ENCODE measurements around the gene CBX3.
A peak's percentile ranks its signal among the peaks of the same experiment; 100 is the strongest.
"Not testable (repeated sequence)": the region's sequence is repeated elsewhere in the genome, so short reads cannot be mapped to it uniquely, and the experiment has no call there.

Gene CBX3

DNA sequence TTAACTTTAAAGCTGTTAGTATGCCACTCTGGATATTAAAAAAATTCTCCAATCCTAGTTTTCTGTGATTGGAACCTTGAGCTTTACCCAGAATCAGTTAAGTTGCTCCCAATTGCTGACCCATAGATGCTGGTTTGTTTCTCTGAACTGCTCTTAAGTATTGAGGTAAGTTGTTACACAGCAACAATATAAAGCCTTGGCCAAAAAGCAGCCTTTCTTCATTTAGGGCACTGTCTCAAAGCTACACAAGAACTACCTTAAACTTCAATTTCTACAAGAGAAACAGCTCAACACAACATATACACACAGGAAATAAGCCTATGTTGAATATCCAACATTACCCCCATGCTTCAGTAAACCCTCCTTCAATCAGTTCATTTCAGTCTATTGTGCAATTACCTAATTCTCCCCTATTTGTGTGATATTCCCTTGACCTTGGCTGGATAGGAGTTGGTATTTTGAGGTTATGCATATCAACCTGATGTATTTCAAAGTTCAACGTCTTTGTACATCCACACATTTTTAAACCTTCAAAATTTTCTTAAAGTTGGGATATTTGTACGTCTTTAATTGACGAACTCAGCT is 12.5 kb upstream of the CBX3 start:
- DNase-seq, result peak; percentile 36

- no peak for DNase-seq
Observed at GRCh38 chr7:26189697-26190096, 11.8 kb upstream of the CBX3 start.

GRCh38 chr7:26190417-26190869 is 11.1 kb upstream of the CBX3 start:
- DNase-seq, result no peak

- no peak for DNase-seq
Observed at GRCh38 chr7:26191233-26191973, 10.1 kb upstream of the CBX3 start.

DNA sequence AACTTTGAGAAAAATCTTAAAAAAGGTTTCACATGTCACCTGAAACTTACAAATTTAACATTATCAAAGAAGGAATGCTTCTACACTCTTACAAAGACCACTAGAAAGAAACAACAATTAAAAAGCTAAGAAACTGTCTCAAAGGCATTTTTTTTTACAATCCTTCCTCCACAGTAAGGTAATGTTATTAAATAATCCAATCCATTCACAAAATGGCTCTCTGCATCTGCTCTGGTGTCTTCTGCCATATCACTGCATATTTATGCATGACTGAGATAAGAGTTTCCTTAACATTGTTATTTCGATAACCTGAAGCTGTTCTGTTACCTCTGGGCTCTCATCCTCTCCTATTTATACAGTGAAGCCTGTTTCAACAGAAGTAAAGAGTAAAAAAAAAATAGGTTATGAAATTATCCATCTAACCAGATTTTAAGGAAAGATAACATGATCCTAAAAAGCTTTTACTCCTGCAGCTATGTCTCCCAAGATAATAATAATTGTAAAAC is 9.5 kb upstream of the CBX3 start:
- no peak for DNase-seq

GRCh38 chr7:26192485-26193087 is 9.0 kb upstream of the CBX3 start:
- DNase-seq, result no peak

DNA sequence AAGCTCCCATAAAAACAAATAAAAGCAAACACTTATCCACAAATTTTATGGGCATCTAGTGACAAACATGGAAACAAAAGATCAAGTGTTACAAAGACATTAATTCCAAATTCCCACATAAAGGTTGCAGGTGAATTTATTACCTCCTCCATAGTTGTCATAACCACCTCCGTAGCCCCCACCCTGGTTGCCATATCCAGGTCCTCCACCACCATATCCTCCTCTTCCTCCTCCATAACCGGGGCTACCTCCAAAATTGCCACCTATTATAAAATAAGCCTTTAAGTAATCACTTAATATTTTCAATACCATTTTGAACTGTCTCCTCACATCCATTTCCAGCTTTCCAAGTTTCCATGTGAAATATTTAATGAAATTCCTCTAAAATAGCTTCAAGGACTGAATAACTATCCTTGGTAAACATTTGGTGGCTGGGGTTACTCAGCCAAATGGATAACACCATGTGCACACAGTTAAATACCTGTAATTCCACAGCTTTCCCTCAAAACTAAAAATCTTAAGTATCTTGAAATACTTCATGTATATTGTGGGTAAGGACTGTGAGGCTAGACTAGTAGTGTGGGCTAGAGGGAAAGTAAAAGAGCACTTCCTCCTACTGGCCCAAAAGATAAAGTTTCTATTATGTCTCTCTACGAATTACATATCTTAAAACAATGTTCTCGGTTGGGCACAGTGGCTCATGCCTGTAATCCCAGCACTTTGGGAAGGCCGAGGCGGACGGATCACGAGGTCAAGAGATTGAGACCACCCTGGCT is 7.9 kb upstream of the CBX3 start:
- peak; percentile 14 for DNase-seq

DNA sequence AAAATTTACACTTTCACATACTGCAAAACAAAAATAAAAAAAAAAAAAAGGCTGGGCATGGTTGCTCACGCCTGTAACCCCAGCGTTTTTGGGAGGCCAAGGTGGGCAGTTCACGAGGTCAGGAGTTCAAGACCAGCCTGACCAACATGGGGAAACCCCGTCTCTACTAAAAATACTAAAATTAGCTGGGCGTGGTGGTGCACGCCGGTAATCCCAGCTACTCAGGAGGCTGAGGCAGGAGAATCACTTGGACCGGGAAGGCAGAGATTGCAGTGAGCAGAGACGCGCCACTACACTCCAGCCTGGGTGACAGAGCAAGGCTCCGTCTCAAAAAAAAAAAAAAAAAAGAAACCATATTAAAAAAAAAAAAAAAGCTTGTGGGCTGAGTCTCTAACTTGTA is 6.8 kb upstream of the CBX3 start:
- not testable (repeated sequence) for DNase-seq

DNA sequence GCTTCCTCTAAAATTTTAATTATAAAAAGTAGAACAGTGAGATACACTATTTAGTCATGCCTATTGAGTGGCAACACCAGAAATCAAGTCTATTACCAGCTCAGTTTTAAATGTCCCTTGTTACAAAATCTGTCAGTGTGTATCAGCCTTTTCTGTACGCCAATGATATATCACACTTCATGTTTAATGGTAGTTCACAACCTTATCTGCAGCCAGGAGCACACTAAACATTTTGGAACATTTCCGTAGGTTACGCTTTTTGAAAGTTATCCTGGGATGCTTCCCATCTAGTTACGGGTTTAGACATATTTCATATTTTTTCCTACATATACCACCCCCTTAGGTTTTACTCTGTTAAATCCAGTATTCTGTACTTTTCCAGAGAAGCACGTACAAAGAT is 6.4 kb upstream of the CBX3 start:
- DNase-seq, result no peak

DNA sequence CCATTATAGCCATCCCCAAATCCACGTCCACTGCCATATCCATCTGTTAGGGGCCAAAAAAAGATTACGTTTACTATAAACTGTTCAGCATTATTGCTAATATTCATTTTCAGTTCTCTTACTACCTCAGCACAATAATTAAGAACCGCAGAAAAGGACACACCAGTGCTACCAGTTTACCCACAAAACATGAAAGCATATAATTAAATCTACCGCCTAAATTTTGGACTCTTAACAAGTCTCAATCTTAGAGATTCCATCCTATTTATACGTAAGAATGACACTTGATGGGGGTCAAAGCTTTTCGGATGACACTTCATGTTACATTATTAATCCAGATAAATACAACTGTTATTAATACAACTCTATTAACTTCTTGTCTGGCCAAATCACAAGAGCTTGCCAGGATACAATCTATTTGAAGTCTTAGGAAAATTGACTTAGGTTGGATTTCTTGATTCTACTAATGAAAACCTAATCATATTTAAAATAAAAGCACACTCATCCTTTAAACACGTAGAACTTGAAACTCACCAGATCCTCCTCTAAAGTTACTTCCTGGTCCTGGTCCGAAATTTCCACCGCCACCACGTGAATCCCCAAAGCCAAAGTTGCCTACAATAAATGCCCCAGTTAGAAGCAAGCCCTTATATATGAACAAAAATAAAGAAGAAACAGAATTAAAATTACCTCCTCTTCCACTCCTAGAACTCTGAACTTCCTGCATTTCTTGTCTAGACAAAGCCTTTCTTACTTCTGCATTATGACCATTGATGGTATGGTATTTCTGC is 5.5 kb upstream of the CBX3 start:
- no peak for DNase-seq

GRCh38 chr7:26197153-26198115 is 4.1 kb upstream of the CBX3 start:
- DNase-seq, result peak; percentile 27

DNA sequence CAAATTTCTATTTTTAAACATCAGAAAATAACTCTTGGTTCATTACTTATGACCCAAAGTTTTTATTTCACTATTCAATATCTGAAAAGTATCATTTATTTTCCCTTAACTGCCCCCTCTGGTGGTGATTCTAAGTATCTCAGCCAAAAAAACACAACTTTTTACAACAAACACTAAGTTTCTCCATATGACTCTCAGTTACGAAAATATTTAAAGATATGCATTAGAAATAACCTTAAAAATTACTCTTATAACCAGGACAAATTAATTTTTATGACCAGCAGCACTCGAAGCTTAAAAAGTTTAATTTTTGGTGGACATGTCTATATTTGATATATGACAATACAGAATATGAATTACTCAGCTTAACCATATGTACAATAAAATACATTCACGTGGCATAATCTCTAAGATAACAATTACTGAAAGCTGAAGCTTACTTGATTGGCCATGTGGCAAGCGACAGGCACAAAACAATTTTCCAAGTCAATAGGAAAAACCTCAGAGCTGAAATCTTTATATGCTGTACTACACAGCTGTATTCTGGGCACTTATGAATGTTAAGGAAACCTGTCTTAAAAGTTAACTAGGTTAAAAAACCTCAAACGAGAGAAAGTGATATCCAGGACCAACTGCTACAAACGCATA is 3.3 kb upstream of the CBX3 start:
- peak; percentile 52 for DNase-seq

DNA sequence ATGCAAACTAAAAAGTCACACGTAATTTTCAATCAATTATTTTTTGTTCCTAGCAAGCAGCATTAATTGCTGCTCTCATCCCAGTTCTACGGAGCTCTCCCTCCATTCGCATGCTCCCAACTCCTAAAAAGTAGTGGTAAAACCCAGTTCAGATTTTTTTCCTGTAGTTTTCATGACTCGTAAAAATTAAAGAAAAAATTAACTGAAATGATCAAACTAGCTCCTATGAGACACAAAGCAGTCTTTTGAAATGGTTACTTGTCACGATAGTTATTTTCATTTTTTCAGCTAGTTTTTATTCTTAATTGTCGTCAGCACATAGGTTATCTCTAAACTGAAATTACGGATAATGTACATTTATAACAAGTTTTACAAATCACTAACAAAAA is 2.8 kb upstream of the CBX3 start:
- peak; percentile 52 for DNase-seq

DNA sequence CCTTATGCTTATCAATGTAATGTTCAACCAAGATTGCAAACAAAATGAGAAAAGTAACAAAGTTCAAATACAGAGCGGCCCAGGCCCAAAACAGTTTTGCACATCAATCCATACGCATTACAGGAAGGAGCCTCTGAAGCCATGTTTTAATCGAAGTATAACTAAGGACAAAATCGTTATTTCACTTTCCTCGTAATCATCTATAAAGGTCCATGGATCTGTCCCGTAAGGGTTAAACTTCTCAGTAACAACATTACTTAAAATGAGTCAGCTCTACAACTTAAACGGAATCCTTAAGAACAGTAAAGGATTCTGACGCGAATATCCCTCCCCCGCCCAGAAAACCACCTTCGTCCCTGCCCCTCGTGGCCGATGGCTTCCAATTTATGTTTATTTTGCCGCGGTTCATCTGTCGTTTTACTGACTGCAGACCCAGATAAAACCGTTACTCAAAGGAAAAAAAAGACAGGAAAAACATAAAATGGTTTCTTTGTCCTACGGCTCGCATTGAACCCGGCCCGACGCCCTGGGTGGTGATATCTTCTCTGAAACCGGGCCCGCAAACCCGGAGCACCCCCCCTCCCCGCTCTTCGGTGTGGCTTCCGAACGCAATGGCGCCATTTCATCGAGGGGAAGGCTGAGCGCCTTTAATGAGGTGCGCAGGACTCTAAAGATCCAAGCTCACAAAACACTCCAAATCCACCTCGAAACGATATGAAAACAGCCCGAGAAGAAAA is 2.1 kb upstream of the CBX3 start:
- DNase-seq, result peak; percentile 87

DNA sequence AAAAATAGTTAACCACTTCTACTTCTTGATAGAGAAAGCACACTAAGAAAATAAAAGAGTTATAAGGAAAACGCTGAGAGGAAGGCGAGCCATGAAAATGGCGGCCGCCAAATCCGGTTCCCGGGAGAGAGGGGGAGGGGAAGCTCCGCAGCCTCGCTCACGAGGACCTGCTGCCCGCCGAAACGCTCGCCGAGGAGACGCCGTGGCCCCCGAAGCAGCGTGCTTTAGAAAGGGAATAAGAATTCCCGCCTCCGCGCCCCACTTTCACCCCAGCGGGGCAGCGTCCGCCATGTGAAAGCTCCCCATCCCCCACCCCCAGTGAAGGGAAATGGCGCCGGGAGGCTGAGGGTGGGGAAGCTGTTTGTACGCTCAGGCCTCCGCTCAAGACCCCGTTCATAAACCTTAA is 1.5 kb upstream of the CBX3 start:
- DNase-seq, result peak; percentile 88

- DNase-seq, result peak; percentile 99
Observed at GRCh38 chr7:26200444-26201246, 900 bp upstream of the CBX3 start, which contains the start of gene HNRNPA2B1. HNRNPA2B1 (minus strand) TSS chr7:26200746; CDS start chr7:26200577, 169 bp downstream.

- peak; percentile 88 for DNase-seq
Observed at GRCh38 chr7:26202019-26202990, 760 bp downstream of the CBX3 start.

GRCh38 chr7:26203016-26203415 is 1.5 kb downstream of the CBX3 start:
- no peak for DNase-seq
